NCI-H1417 treated with DMSO at 0.1 percent for 48 hours (cell line): ENCODE results near the gene DMPK.
A peak's percentile ranks its signal among the peaks of the same experiment; 100 is the strongest.
"Not testable (repeated sequence)": the region's sequence is repeated elsewhere in the genome, so short reads cannot be mapped to it uniquely, and the experiment has no call there.

Experiments
- DNase-seq: peaks from one replicate; lab custom pipeline; 2025; lab: John Stamatoyannopoulos, UW

DMPK gene

GRCh38 chr19:45814851-45815480, 32.7 kb upstream of the DMPK start, which contains the start of gene RSPH6A:
Gene RSPH6A, minus strand, starts transcription at chr19:45815308. Its CDS starts 132 bp downstream, at chr19:45815176.
- DNase-seq = no peak

- no peak for DNase-seq
Measured at GRCh38 chr19:45814166-45814780, 32.0 kb upstream of the DMPK start.

- no peak for DNase-seq
Measured at GRCh38 chr19:45812297-45812696, 30.0 kb upstream of the DMPK start.

GRCh38 chr19:45809643-45810159, 27.4 kb upstream of the DMPK start:
- DNase-seq = no peak

- DNase-seq = no peak
Measured at GRCh38 chr19:45805719-45806118, 23.4 kb upstream of the DMPK start.

- DNase-seq = no peak
Measured at GRCh38 chr19:45804959-45805230, 22.6 kb upstream of the DMPK start.

- no peak for DNase-seq
Measured at GRCh38 chr19:45804140-45804958, 22.1 kb upstream of the DMPK start.

GRCh38 chr19:45801603-45802175, 19.4 kb upstream of the DMPK start:
- no peak for DNase-seq

GRCh38 chr19:45800070-45800553, 17.8 kb upstream of the DMPK start:
- no peak for DNase-seq

- not testable (repeated sequence) for DNase-seq
Measured at GRCh38 chr19:45799541-45799940, 17.3 kb upstream of the DMPK start.

GRCh38 chr19:45798995-45799517, 16.8 kb upstream of the DMPK start:
- no peak for DNase-seq

- no peak for DNase-seq
Measured at GRCh38 chr19:45794627-45795026, 12.3 kb upstream of the DMPK start.

GRCh38 chr19:45793876-45794275, 11.6 kb upstream of the DMPK start:
- DNase-seq = no peak

- DNase-seq = no peak
Measured at GRCh38 chr19:45793178-45793564, 10.9 kb upstream of the DMPK start.

- peak; percentile 95 for DNase-seq
Measured at GRCh38 chr19:45792470-45793177, 10.3 kb upstream of the DMPK start, which contains the start of gene DMWD. Gene DMWD, minus strand, starts transcription at chr19:45792845. Its CDS starts 89 bp downstream, at chr19:45792756.

GRCh38 chr19:45791744-45792469, 9.6 kb upstream of the DMPK start:
- no peak for DNase-seq

- DNase-seq = no peak
Measured at GRCh38 chr19:45790942-45791341, 8.7 kb upstream of the DMPK start.

- no peak for DNase-seq
Measured at GRCh38 chr19:45789035-45789786, 6.9 kb upstream of the DMPK start.

- no peak for DNase-seq
Measured at GRCh38 chr19:45786533-45786894, 4.2 kb upstream of the DMPK start.
